Upper lobe of left lung (tissue), 6 donors: Measurements from ENCODE around the gene DHX8. TPM values are rescaled to one million over a fixed set of nuclear protein-coding genes. Genes with fewer than 3 reads are reported as not detected.

Source experiments
- ATAC-seq, 2 donors: fragments of 200-7000 bp; cut with Tn5 transposase; one replicate each; pipeline ENCODE4 v1.9.1; 2022; ENCODE audit warnings: mild to moderate bottlenecking in 2 of 2, moderate library complexity in 2 of 2; ENCODE audit not compliant: low FRiP score in 2 of 2
- DNase-seq, 2 donors: peaks; one replicate each; pipeline ENCODE4 v3.0.0-alpha.2; 2019 to 2020
- H3K27ac ChIP-seq, 4 donors: fragments of 200-600 bp; sonication (generic); one replicate each; pipeline ENCODE4 v1.5.1; 2016 to 2019
- H3K27me3 ChIP-seq, 4 donors: fragments of 200-600 bp; sonication (generic); one replicate each; pipeline ENCODE4 v1.5.1; 2017 to 2019
- H3K36me3 ChIP-seq, 4 donors: fragments of 200-600 bp; sonication (generic); one replicate each; pipeline ENCODE4 v1.5.1; 2016 to 2019
- H3K4me1 ChIP-seq, 4 donors: fragments of 200-600 bp; sonication (generic); one replicate each; pipeline ENCODE4 v1.5.1; 2018 to 2019
- H3K4me3 ChIP-seq, 4 donors: fragments of 200-600 bp; sonication (generic); one replicate each; pipeline ENCODE4 v1.5.1; 2017 to 2019; ENCODE audit warnings: mild to moderate bottlenecking in 2 of 4, moderate library complexity in 1 of 4
- H3K9me3 ChIP-seq, 4 donors: fragments of 200-600 bp; sonication (generic); one replicate each; pipeline ENCODE4 v1.5.1; 2018 to 2019
- CTCF ChIP-seq, 6 experiments: fragments of 450-650 bp in 4 of 6; fragments of 200-600 bp in 2 of 6; sonication (generic) in 2 of 6; IDR thresholded peaks; one replicate each; pipeline ENCODE4 v1.5.1; 2016 to 2019; ENCODE audit warnings: antibody characterized with exemption in 6 of 6
- EP300 ChIP-seq, 4 donors: sonication (generic); formaldehyde crosslinking; IDR thresholded peaks; one replicate each; pipeline ENCODE4 v1.5.1; 2017; ENCODE audit warnings: antibody characterized with exemption in 4 of 4, control low read depth in 2 of 4
- POLR2A ChIP-seq, 4 donors: fragments of 450-650 bp; IDR thresholded peaks; one replicate each; pipeline ENCODE4 v1.5.1; 2016 to 2017; ENCODE audit warnings: antibody characterized with exemption in 4 of 4, mild to moderate bottlenecking in 2 of 4
- POLR2AphosphoS5 ChIP-seq, 2 donors: sonication (generic); formaldehyde crosslinking; IDR thresholded peaks; one replicate each; pipeline ENCODE4 v1.5.1; 2017; ENCODE audit warnings: antibody characterized with exemption in 2 of 2
- WGBS, 2 donors: methylation state at CpG; one replicate each; pipeline ENCODE4 v1.1.5; 2017 to 2018; 5-methylcytosine and 5-hydroxymethylcytosine counted together
- total RNA-seq, 6 donors: library from RNA; depleted of rRNA in 4 of 6; stranded (reverse); fragments of >200 nt in 4 of 6; gene quantifications; one replicate each; pipeline versions ENCODE4 v1.1.0 to v1.2.1, GENCODE V29; 2016 to 2021
- donor health status: DM: no; HTN: no; CAD: no; lungs with moderate emphysema.
- donor health status: DM: no; HTN: yes; CAD: no; lungs with severe emphysema.

DHX8 gene
- total RNA-seq, 6 donors from 2014 or later, result 23.1 to 54.0 (median 41.3) TPM

GRCh38 chr17:43549496-43549895, 65.7 kb downstream of the DHX8 start:
- Histone ChIP-seq H3K4me3 (no peak overlapping the region), H3K9me3 (no peaks in the 10 kb centered on the region), H3K27ac (no peak overlapping the region), H3K27me3 (peaks cover 0 to 3% (median 1%) of the 10 kb centered on the region in 4 donors), H3K4me1 (peaks cover 24 to 36% (median 32%) of the 10 kb centered on the region in 4 donors), H3K36me3 (no peaks in the 10 kb centered on the region)
- 78 to 84% methylated on average over 5 of the region's 5 CpGs for WGBS, 2 donors
- ATAC-seq, result no peak
- TF ChIP-seq POLR2AphosphoS5 (IDR thresholded peaks at IDR 0.05) (no peak), EP300 (IDR thresholded peaks at IDR 0.05) (no peak)
- DNase-seq, result no peak

GRCh38 chr17:43550754-43551153, 67.0 kb downstream of the DHX8 start:
- no peak for TF ChIP-seq EP300 (IDR thresholded peaks at IDR 0.05)
- no peak for TF ChIP-seq POLR2AphosphoS5 (IDR thresholded peaks at IDR 0.05)
- TF ChIP-seq POLR2A (IDR thresholded peaks at IDR 0.05), result no peak
- TF ChIP-seq CTCF (IDR thresholded peaks at IDR 0.05), result no peak
- no peaks in the 10 kb centered on the region for H3K36me3 ChIP-seq
- no peak for DNase-seq
- no peaks in the 10 kb centered on the region for H3K9me3 ChIP-seq
- WGBS, 2 donors, result 88 to 89% methylated on average over 4 of the region's 4 CpGs
- H3K4me3 ChIP-seq, result no peak overlapping the region
- H3K27ac ChIP-seq, result no peak overlapping the region
- H3K4me1 ChIP-seq, result peaks cover 16 to 23% (median 19%) of the 10 kb centered on the region in 4 donors
- no peaks in the 10 kb centered on the region for H3K27me3 ChIP-seq
- no peak for ATAC-seq

GRCh38 chr17:43552229-43552837, 68.6 kb downstream of the DHX8 start:
- no peak for ATAC-seq
- H3K27me3 ChIP-seq, result no peaks in the 10 kb centered on the region
- no peak for TF ChIP-seq POLR2AphosphoS5 (IDR thresholded peaks at IDR 0.05)
- no peak for TF ChIP-seq CTCF (IDR thresholded peaks at IDR 0.05)
- no peak for TF ChIP-seq EP300 (IDR thresholded peaks at IDR 0.05)
- no peak overlapping the region for H3K27ac ChIP-seq
- H3K4me3 ChIP-seq, result no peak overlapping the region
- 38 to 52% methylated on average over 8 of the region's 8 CpGs for WGBS, 2 donors
- no peaks in the 10 kb centered on the region for H3K9me3 ChIP-seq
- H3K36me3 ChIP-seq, result no peaks in the 10 kb centered on the region
- DNase-seq, result no peak
- peaks cover under 1 to 8% (median 7%) of the 10 kb centered on the region in 4 donors for H3K4me1 ChIP-seq

GRCh38 chr17:43553573-43553972, 69.8 kb downstream of the DHX8 start:
- Histone ChIP-seq H3K36me3 (no peaks in the 10 kb centered on the region), H3K4me3 (no peak overlapping the region), H3K9me3 (no peaks in the 10 kb centered on the region), H3K4me1 (peaks cover 0 to 8% (median 7%) of the 10 kb centered on the region in 4 donors), H3K27ac (no peak overlapping the region), H3K27me3 (no peaks in the 10 kb centered on the region)
- DNase-seq, result no peak
- 57 to 64% methylated on average over 2 of the region's 2 CpGs for WGBS, 2 donors
- ATAC-seq, result no peak
- TF ChIP-seq POLR2A (IDR thresholded peaks at IDR 0.05) (no peak), CTCF (IDR thresholded peaks at IDR 0.05) (no peak), EP300 (IDR thresholded peaks at IDR 0.05) (no peak), POLR2AphosphoS5 (IDR thresholded peaks at IDR 0.05) (no peak)

- ATAC-seq (no peak), DNase-seq (no peak)
- TF ChIP-seq POLR2A (IDR thresholded peaks at IDR 0.05), result no peak
- TF ChIP-seq EP300 (IDR thresholded peaks at IDR 0.05), result no peak
- no peak for TF ChIP-seq POLR2AphosphoS5 (IDR thresholded peaks at IDR 0.05)
- no peak for TF ChIP-seq CTCF (IDR thresholded peaks at IDR 0.05)
- H3K9me3 ChIP-seq, result no peaks in the 10 kb centered on the region
- WGBS, 2 donors, result 71 to 76% methylated on average over 6 of the region's 6 CpGs
- H3K36me3 ChIP-seq, result no peaks in the 10 kb centered on the region
- no peak overlapping the region for H3K27ac ChIP-seq
- no peak overlapping the region for H3K4me3 ChIP-seq
- no peaks in the 10 kb centered on the region for H3K27me3 ChIP-seq
- H3K4me1 ChIP-seq, result peaks cover 0 to 8% (median 7%) of the 10 kb centered on the region in 4 donors
These were observed 71.1 kb downstream of the DHX8 start for GRCh38 chr17:43554857-43555256.
